ENCODE results near the gene METAP2. TPM values are rescaled to one million over a fixed set of nuclear protein-coding genes. Genes with fewer than 3 reads are reported as not detected.
"Not testable (repeated sequence)": the region's sequence is repeated elsewhere in the genome, so short reads cannot be mapped to it uniquely, and the experiment has no call there.

The METAP2 gene
- total and polyA plus RNA-seq, 12 donors, result 41.3 to 86.4 (median 58.4) TPM

GRCh38 chr12:95460896-95461295 is 13.1 kb upstream of the METAP2 start:
- H3K27ac ChIP-seq, result no peak overlapping the region
- no peak for TF ChIP-seq CTCF (IDR thresholded peaks at IDR 0.05)
- H3K27me3 ChIP-seq, result no peaks in the 10 kb centered on the region
- no peaks in the 10 kb centered on the region for H3K4me1 ChIP-seq
- no peak overlapping the region for H3K4me3 ChIP-seq
- DNase-seq, result no peak
- no peak for ATAC-seq
- peaks cover 0 to 31% (median 19%) of the 10 kb centered on the region in 11 donors for H3K9me3 ChIP-seq
- 86 to 96% methylated on average over 1 of the region's 1 CpG for WGBS, 2 donors
- H3K36me3 ChIP-seq, result no peaks in the 10 kb centered on the region
- intact Hi-C loops (cut with DNase I), result no loop called here

- ATAC-seq (no peak), DNase-seq (no peak)
- intact Hi-C loops (cut with DNase I), result no loop called here
- TF ChIP-seq CTCF (IDR thresholded peaks at IDR 0.05), result no peak
- H3K4me3 ChIP-seq, result no peak overlapping the region
- H3K36me3 ChIP-seq, result no peaks in the 10 kb centered on the region
- WGBS, 2 donors, result 78 to 84% methylated on average over 4 of the region's 4 CpGs
- H3K9me3 ChIP-seq, result peaks cover 0 to 21% (median 14%) of the 10 kb centered on the region in 11 donors
- no peaks in the 10 kb centered on the region for H3K27me3 ChIP-seq
- no peak overlapping the region for H3K27ac ChIP-seq
- H3K4me1 ChIP-seq, result no peaks in the 10 kb centered on the region
These were observed 11.9 kb upstream of the METAP2 start for GRCh38 chr12:95462081-95462480.

GRCh38 chr12:95462551-95462950 is 11.4 kb upstream of the METAP2 start:
- Histone ChIP-seq H3K4me1 (no peaks in the 10 kb centered on the region), H3K27me3 (no peaks in the 10 kb centered on the region), H3K9me3 (peaks cover 0 to 16% (median 9%) of the 10 kb centered on the region in 11 donors), H3K27ac (no peak overlapping the region), H3K36me3 (no peaks in the 10 kb centered on the region), H3K4me3 (no peak overlapping the region)
- ATAC-seq (no peak), DNase-seq (no peak)
- TF ChIP-seq CTCF (IDR thresholded peaks at IDR 0.05), result no peak
- 87 to 90% methylated on average over 2 of the region's 2 CpGs for WGBS, 2 donors
- intact Hi-C loops (cut with DNase I), result no loop called here

- WGBS, 2 donors, result 65 to 69% methylated on average over 4 of the region's 4 CpGs
- no peak for ATAC-seq
These were observed 10.9 kb upstream of the METAP2 start for GRCh38 chr12:95463050-95463449.

GRCh38 chr12:95463776-95464175 is 10.2 kb upstream of the METAP2 start:
- ATAC-seq; H3K36me3 ChIP-seq; H3K27ac ChIP-seq; H3K27me3 ChIP-seq; H3K9me3 ChIP-seq; H3K4me1 ChIP-seq; intact Hi-C loops (cut with DNase I); H3K4me3 ChIP-seq; DNase-seq: not testable (repeated sequence)
- 66 to 90% methylated on average over 3 to 4 of the region's 4 CpGs for WGBS, 2 donors

More at GRCh38 chr12:95463050-95463449, 10.9 kb upstream of the METAP2 start:
- no peaks in the 10 kb centered on the region for H3K27me3 ChIP-seq
- H3K36me3 ChIP-seq, result no peaks in the 10 kb centered on the region
- peaks cover 0 to 11% (median 4%) of the 10 kb centered on the region in 11 donors for H3K9me3 ChIP-seq
- H3K4me3 ChIP-seq, result no peak overlapping the region
- H3K4me1 ChIP-seq, result no peaks in the 10 kb centered on the region
- H3K27ac ChIP-seq, result no peak overlapping the region
- TF ChIP-seq CTCF (IDR thresholded peaks at IDR 0.05), result no peak
- intact Hi-C loops (cut with DNase I), result no loop called here
- no peak for DNase-seq

Measured in heart right ventricle (tissue), 16 donors.